Psoas muscle (tissue), 8 donors: ENCODE measurements around the gene CISH. TPM values are rescaled to one million over a fixed set of nuclear protein-coding genes. Genes with fewer than 3 reads are reported as not detected.

Source experiments
- ATAC-seq, 4 donors: fragments of 200-7000 bp; cut with Tn5 transposase; one replicate each; pipeline ENCODE4 v1.9.1; 2020; ENCODE audit warnings: moderate library complexity in 3 of 4, mild to moderate bottlenecking in 2 of 4
- DNase-seq, 2 donors: peaks; one replicate each; pipeline ENCODE4 v3.0.0-alpha.2; 2020
- H3K27ac ChIP-seq: fragments of 200-600 bp; one replicate; pipeline ENCODE4 v1.8.0; 2022
- H3K27me3 ChIP-seq, 3 donors: fragments of 200-600 bp in 1 of 3; one replicate each; pipeline versions ENCODE4 v1.6.1 to v1.8.0; 2013 to 2022; ENCODE audit warnings: low read length in 2 of 3, mild to moderate bottlenecking in 2 of 3, moderate library complexity in 1 of 3; ENCODE audit not compliant: insufficient read depth in 3 of 3
- H3K36me3 ChIP-seq, 2 donors: fragments of 200-600 bp in 1 of 2; one replicate each; pipeline versions ENCODE4 v1.6.1 to v1.8.0; 2013 to 2022; ENCODE audit warnings: low read depth in 1 of 2, mild to moderate bottlenecking in 1 of 2, moderate library complexity in 1 of 2; ENCODE audit not compliant: insufficient read depth in 1 of 2
- H3K4me1 ChIP-seq: fragments of 200-600 bp; one replicate; pipeline ENCODE4 v1.8.0; 2022
- H3K4me3 ChIP-seq: fragments of 200-600 bp; one replicate; pipeline ENCODE4 v1.8.0; 2022; ENCODE audit warnings: mild to moderate bottlenecking
- H3K9me3 ChIP-seq: fragments of 200-600 bp; one replicate; pipeline ENCODE4 v1.8.0; 2022
- CTCF ChIP-seq: fragments of 200-600 bp; IDR thresholded peaks from one replicate; pipeline ENCODE4 v1.8.0; 2022; ENCODE audit warnings: antibody characterized with exemption
- WGBS, 3 donors: extraction: QIAGEN DNeasy Blood & Tissue Kit; methylation state at CpG; one replicate each; pipeline versions ENCODE4 v1.1.6 to v1.1.7; 2013; 5-methylcytosine and 5-hydroxymethylcytosine counted together
- intact Hi-C, 2 donors: fragments of 100-400 bp; cut with DNase I; formaldehyde crosslinking; loops; one replicate each; pipeline versions ENCODE4 v1.11.0 to v1.14.2; 2022
- polyA plus RNA-seq, 3 donors: library from polyadenylated mRNA; stranded (reverse); fragments of 200-250 nt; gene quantifications; one replicate each; pipeline ENCODE4 v1.2.3, GENCODE V29; 2013
- total RNA-seq, 4 donors: library from RNA; stranded (reverse); fragmentation: NEBNext Ultra II Directional in 2 of 4; extraction: Animal tissue kit (Norgen Biotek cat#: 25700) in 2 of 4; gene quantifications; one replicate each; pipeline versions ENCODE4 v1.2.1 to v1.2.4, GENCODE V29; 2021 to 2023
- donor health status: healthy with polysubstance abuse.
- donor health status: DM: no; HTN: no; CAD: no; lungs with moderate emphysema.
- donor health status: Bipolar disorder and iron deficiency.
- donor health status: healthy.
- donor health status: DM: yes; HTN: yes; CAD: no.
- donor health status: DM: no; HTN: no; CAD: no.
- donor health status: DM: no; HTN: no; CAD: no.
- donor health status: DM: yes; HTN: yes; CAD: no.

The CISH gene
- total and polyA plus RNA-seq, 7 donors: 12.8 to 75.1 (median 26.3) TPM

- ATAC-seq (peak; percentile 76 to 88 (median 84)), DNase-seq (peak; percentile 96 to 99)
- whole genome bisulfite sequencing, 3 donors: 11 to 21% (median 18%) methylated on average over 6 of the region's 6 CpGs
- Histone ChIP-seq H3K4me1 (peaks cover 79% of the 10 kb centered on the region), H3K9me3 (no peaks in the 10 kb centered on the region), H3K27me3 (no peaks in the 10 kb centered on the region), H3K36me3 (peaks cover 0 to 11% of the 10 kb centered on the region in 2 donors), H3K4me3 (no peak overlapping the region), H3K27ac (peak overlapping the region; percentile 84)
- intact Hi-C loops: loop anchor here (2.0 kb wide), 2 partner anchors 17 to 21 kb away; no protein-coding TSS in a partner anchor
- TF ChIP-seq CTCF: no peak
Observed at GRCh38 chr3:50583897-50584296, 27.7 kb downstream of the CISH start.

- no peaks in the 10 kb centered on the region for H3K9me3 ChIP-seq
- DNase-seq (peak; percentile 70 to 81), ATAC-seq (peak in 3 of 4 donors; percentile 39 to 46 (median 46))
- H3K4me3 ChIP-seq: no peak overlapping the region
- TF ChIP-seq CTCF: no peak
- H3K4me1 ChIP-seq: peaks cover 62% of the 10 kb centered on the region
- no peaks in the 10 kb centered on the region for H3K27me3 ChIP-seq
- 18 to 43% (median 31%) methylated on average over 9 of the region's 9 CpGs for WGBS, 3 donors
- H3K36me3 ChIP-seq: peaks cover 0 to 29% of the 10 kb centered on the region in 2 donors
- intact Hi-C loops: loop anchor here in 1 of 2 donors (2.0 kb wide), 1 partner anchor 23 kb away; no protein-coding TSS in a partner anchor
- H3K27ac ChIP-seq: peak overlapping the region; percentile 84
Observed at GRCh38 chr3:50582083-50582482, 29.5 kb downstream of the CISH start.

- H3K27me3 ChIP-seq: no peaks in the 10 kb centered on the region
- intact Hi-C loops: no loop called here
- peak overlapping the region; percentile 84 for H3K27ac ChIP-seq
- no peak overlapping the region for H3K4me3 ChIP-seq
- DNase-seq (peak; percentile 72 to 90), ATAC-seq (peak; percentile 55 to 79 (median 76))
- 27 to 44% (median 31%) methylated on average over 2 of the region's 2 CpGs for WGBS, 3 donors
- H3K9me3 ChIP-seq: no peaks in the 10 kb centered on the region
- peaks cover 0 to 36% of the 10 kb centered on the region in 2 donors for H3K36me3 ChIP-seq
- H3K4me1 ChIP-seq: peaks cover 56% of the 10 kb centered on the region
- no peak for TF ChIP-seq CTCF
Observed at GRCh38 chr3:50581459-50581842, 30.1 kb downstream of the CISH start.

GRCh38 chr3:50580683-50581458 lies 30.7 kb downstream of the CISH start:
- DNase-seq (no peak), ATAC-seq (peak in 2 of 4 donors; percentile 1)
- H3K27ac ChIP-seq: peak overlapping the region; percentile 84

More at GRCh38 chr3:50580683-50581458, 30.7 kb downstream of the CISH start:
- H3K4me1 ChIP-seq: peaks cover 50% of the 10 kb centered on the region
- H3K4me3 ChIP-seq: no peak overlapping the region
- H3K9me3 ChIP-seq: no peaks in the 10 kb centered on the region
- H3K36me3 ChIP-seq: peaks cover 0 to 41% of the 10 kb centered on the region in 2 donors
- WGBS, 3 donors: 56 to 80% (median 62%) methylated on average over 9 of the region's 9 CpGs
- intact Hi-C loops: no loop called here
- no peak for TF ChIP-seq CTCF
- no peaks in the 10 kb centered on the region for H3K27me3 ChIP-seq
